ENCODE results near the gene DCP1B. TPM values are rescaled to one million over a fixed set of nuclear protein-coding genes. Genes with fewer than 3 reads are reported as not detected.

DCP1B gene
- total and polyA plus RNA-seq, 2 donors (not counting 3 experiments of a cell fraction or from before 2014, with no cell fraction given) = 11.2 to 19.8 TPM

GRCh38 chr12:1948883-1949282, 55.4 kb downstream of the DCP1B start:
- Histone ChIP-seq H4K20me1 (replicated peaks; ENCODE audit: control insufficient read depth, extremely low read depth, insufficient read depth, low read length) (no peaks in the 10 kb centered on the region), H3K9ac (replicated peaks; ENCODE audit: extremely low read depth, insufficient read depth, low read length) (no peak overlapping the region), H2AFZ (ENCODE audit: low read depth, low read length) (no peak overlapping the region), H3K79me2 (ENCODE audit: control insufficient read depth, insufficient read depth, low read length) (no peaks in the 10 kb centered on the region), H3K4me2 (ENCODE audit: insufficient read depth, low read length) (no peak overlapping the region), H3K9me3 (replicated peaks; ENCODE audit: control insufficient read depth, insufficient read depth, low read length) (no peaks in the 10 kb centered on the region), H3K4me1 (ENCODE audit: control insufficient read depth, extremely low read depth, insufficient read depth, low read length) (no peaks in the 10 kb centered on the region), H3K36me3 (ENCODE audit: control insufficient read depth in 2 of 2, extremely low read depth in 1 of 2, insufficient read depth in 2 of 2, low read length in 2 of 2) (peaks cover 3 to 31% of the 10 kb centered on the region in 2 experiments), H3K27ac (ENCODE audit: insufficient read depth, low read depth, low read length) (no peak overlapping the region), H3K4me3 (replicated peaks in 1 of 3; ENCODE audit: insufficient read depth in 1 of 3, low read depth in 1 of 3, low read length in 3 of 3) (no peak overlapping the region), H3K9me1 (replicated peaks; ENCODE audit: control insufficient read depth, extremely low read depth, insufficient read depth, low read length) (no peaks in the 10 kb centered on the region), H3K27me3 (ENCODE audit: control insufficient read depth in 2 of 2, insufficient read depth in 2 of 2, low read length in 2 of 2) (no peaks in the 10 kb centered on the region)
- dilution Hi-C loops (cut with MboI; ENCODE audit: extremely low pct_ligation_motif_present, low sequenced_read_pairs) (loop anchor here (25.0 kb wide), 1 partner anchor 312 kb away; the partner anchor contains the start of gene WNT5B), intact Hi-C loops (cut with micrococcal nuclease) (no loop called here)
- no TSS peak for BruUV-seq (replicated peaks)
- no peak for TF ChIP-seq MYC (IDR thresholded peaks at IDR 0.05; ENCODE audit: low read depth, low read length)
- TF ChIP-seq FOS (IDR thresholded peaks at IDR 0.05; ENCODE audit: borderline replicate concordance, insufficient read depth, low read length) = no peak
- no peak for TF ChIP-seq EZH2 (IDR thresholded peaks at IDR 0.05; ENCODE audit: borderline replicate concordance, low read depth, low read length, severe bottlenecking)
- TF ChIP-seq GATA2 (IDR thresholded peaks at IDR 0.05; ENCODE audit: insufficient read depth, insufficient read length, low read depth, low read length) = no peak
- no peak for TF ChIP-seq JUN (IDR thresholded peaks at IDR 0.05; ENCODE audit: borderline replicate concordance, insufficient read depth, insufficient read length, low read depth)
- TF ChIP-seq POLR2A (IDR thresholded peaks at IDR 0.05; ENCODE audit: low read depth, low read length) = no peak
- TF ChIP-seq MAX (IDR thresholded peaks at IDR 0.05; ENCODE audit: insufficient read depth, insufficient read length) = no peak
- TF ChIP-seq POLR2AphosphoS5 (IDR thresholded peaks at IDR 0.05; ENCODE audit: insufficient read depth, low read depth, low read length) = no peak
- no peak for TF ChIP-seq CTCF (IDR thresholded peaks at IDR 0.05; ENCODE audit: extremely low read depth in 1 of 2, insufficient read depth in 1 of 2, low read depth in 1 of 2, low read length in 2 of 2)
- ChIA-PET POLR2A (no interaction called here), CTCF (interaction anchor here (1.6 to 3.6 kb wide), 2 partner anchors 9 to 157 kb away, joined by 5 to 24 read pairs; no protein-coding TSS in a partner anchor)
- FAIRE-seq (no peak), DNase-seq (ENCODE audit: low read depth, low spot score) (no peak)

Measured in endothelial cell of umbilical vein (primary cell).